GM18517 (cell line): Measurements from ENCODE around the gene CFAP69.
"Not testable (repeated sequence)": the region's sequence is repeated elsewhere in the genome, so short reads cannot be mapped to it uniquely, and the experiment has no call there.

ENCODE experiments used
- ATAC-seq: cut with Tn5 transposase; IDR thresholded peaks from one replicate; pipeline ENCODE4 v1.9.1; 2021; ENCODE audit warnings: mild to moderate bottlenecking, moderate library complexity; ENCODE audit not compliant: unreplicated experiment

Gene CFAP69

DNA sequence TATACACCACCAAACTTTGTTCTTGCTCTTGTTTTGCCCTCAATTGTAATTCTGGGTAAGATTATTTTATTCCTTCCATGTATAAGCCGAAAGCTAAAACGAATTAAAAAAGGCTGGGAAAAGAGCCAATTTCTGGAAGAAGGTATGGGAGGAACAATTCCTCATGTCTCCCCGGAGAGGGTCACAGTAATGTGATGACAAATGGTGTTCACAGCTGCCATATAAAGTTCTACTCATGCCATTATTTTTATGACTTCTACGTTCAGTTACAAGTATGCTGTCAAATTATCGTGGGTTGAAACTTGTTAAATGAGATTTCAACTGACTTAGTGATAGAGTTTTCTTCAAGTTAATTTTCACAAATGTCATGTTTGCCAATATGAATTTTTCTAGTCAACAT lies 12.5 kb upstream of the CFAP69 start:
- ATAC-seq = no peak

DNA sequence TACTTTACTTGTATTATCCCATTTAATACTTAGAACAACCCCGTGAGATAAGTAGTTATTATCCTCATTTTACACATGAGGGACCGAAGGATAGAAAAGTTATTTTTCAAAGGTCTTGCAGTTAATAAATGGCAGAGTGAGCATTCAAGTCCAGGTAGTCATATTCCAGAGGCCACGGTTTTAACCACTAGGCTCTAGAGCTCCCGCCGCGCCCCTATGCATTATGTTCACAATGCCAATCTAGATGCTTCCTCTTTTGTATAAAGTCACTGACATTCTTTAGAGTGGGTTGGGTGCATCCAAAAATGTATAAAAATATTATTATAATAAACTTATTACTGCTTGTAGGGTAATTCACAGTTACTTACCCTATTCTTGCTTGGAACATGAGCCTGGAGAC lies 11.4 kb upstream of the CFAP69 start:
- no peak for ATAC-seq

DNA sequence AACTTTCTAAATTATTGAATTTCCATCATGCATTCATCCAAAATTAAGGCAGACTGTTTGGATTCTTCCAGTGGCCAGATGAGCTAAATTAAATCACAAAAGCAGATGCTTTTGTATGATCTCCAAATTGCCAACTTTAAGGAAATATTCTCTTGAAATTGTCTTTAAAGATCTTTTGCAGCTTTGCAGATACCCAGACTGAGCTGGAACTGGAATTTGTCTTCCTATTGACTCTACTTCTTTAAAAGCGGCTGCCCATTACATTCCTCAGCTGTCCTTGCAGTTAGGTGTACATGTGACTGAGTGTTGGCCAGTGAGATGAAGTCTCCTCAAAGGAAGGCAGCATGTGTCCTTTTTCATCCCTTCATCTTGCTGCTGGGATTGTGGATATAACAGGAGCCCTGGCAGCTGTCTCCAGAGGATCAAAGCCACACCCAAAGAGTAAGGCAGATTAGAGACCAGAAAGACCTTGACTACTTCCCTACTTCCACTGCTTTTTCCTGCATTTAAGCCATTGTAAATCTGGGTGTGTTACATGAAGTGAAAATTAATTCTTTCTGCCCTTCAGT lies 8.2 kb upstream of the CFAP69 start:
- ATAC-seq = no peak

DNA sequence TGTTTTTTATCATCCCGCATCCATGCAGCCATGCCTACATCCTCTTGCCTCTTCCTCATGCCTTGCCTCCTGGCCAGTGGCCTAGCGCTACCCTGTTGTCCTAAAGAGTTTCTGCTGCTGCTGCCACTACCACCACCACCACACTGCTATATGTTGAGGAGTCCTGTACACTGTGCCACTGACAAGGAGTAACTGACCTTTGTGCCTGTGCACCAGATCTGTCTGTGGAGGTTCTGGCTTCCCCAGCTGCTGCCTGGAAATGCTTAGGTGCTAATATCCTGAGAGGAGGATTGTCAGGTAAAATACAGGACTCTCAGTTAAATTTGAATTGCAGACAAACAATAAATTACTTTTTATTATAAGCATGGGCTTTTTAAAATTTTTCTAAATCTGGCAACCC lies 7.0 kb upstream of the CFAP69 start:
- no peak for ATAC-seq

DNA sequence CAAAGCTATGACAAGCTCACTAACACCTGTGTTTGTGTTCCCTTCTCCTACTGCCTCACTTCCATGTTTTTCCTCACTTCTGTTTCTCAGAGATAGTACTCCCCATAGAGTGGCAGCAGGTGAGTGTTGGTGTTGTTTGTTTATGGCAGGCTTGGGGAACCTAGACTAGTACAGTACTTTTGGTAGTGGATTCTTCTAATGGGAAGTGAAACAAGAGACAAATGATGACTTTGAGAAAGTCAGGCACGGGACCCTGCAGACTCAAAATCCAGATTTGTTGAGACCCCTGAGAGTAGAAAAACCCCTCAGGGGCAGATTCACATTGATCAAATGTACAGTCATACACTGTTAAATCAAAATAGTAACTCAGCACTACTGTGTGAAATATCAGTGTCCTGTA lies 6.4 kb upstream of the CFAP69 start:
- ATAC-seq = no peak

DNA sequence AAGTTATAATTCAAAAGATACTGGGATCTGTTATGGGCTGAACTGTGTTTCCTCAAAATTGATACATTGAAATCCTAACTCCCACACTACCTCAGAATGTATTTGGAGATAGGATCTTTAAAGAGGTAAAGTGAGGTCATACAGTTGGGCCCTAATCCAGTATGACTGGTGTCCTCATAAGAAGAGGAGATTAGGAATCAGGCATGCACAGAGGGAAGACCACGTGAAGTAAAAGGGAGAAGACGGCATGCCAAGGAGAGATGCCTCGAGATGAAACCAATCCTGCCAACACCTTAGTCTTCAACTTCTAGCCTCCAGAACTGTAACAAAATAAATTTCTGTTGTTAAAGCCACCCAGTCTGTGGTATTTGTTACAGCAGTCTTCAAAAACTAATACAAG lies 5.9 kb upstream of the CFAP69 start:
- no peak for ATAC-seq

DNA sequence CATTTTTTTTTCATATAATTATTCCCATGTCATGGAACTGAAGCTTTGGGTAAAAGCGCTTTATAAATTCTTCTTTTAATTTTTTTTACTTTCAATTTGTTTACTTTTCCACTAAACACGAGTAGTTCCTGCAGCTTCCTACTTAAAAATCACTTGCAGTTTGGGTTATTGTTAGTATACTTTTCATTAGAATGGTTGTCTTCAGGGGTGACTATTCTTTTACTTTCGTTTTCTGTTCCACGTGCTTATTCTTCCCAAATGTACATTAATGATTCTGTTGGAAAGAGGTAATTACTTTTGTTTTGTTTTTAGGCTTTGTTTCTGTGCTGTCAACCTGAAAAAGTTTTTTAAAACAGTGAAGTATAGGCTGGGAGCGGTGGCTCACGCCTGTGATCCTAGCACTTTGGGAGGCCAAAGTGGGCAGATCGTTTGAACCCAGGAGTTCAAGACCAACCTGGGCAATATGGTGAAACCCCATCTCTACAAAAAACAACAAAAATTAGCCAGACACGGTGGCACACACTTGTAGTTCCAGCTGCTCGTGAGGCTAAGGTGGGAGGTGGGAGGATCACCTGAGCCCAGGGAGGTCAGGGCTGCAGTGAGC lies 5.2 kb upstream of the CFAP69 start:
- no peak for ATAC-seq

DNA sequence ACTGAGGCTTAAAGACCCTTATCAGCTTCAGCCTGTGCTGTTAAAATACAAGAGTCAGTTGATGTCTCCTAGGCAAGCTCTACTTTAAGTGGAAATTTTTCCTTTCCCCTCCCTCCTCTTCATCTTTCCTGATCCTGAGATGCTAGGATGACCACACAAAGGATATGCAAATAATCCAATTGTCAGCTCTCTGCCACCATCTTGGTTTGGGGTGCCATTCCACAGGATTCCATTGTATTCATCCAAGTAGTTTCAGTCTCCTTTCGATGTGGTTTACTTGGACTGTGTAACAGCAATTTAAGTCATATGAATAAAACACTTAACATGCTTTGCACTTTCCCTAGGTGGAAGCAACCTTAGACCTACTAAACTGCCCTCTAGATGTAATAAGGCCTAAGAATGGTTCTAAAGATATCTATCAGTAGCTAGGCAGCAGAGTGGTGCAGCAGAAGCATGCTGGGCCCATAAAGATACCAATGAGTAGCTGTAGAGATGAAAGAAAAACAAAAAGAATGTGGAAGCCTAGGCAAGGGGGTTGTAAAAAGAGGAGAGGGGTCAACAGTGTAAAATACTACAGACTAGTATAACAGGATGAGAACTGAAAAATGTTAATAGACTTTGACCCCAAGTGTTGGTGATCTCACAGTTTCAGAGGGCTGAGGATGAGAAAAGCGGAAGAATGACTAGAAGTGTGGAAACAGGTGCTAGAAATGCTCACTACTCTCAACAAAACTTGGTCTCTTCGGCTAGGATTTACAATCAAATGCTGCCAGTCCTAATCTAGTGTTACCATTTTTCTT lies 2.4 kb upstream of the CFAP69 start:
- peak; percentile 79 for ATAC-seq

DNA sequence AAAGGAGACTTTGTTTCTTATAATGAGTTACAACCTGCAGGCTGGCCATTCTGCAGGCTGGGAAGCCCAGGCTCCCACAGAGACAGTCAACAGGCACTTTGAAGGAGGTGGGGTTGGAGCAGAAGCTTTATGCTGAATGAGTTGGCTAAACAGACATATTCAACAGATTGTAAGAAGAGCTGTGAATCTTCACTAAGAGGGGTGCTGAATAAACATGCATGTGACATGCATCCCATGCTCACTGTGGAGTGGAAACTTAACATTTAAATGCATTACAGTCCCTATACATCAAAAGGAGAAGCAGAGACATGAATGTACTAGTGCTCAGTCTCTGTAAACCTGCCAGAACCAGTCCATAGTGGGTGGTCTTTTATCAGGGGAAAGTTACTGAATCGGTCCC lies 1.4 kb upstream of the CFAP69 start:
- no peak for ATAC-seq

DNA sequence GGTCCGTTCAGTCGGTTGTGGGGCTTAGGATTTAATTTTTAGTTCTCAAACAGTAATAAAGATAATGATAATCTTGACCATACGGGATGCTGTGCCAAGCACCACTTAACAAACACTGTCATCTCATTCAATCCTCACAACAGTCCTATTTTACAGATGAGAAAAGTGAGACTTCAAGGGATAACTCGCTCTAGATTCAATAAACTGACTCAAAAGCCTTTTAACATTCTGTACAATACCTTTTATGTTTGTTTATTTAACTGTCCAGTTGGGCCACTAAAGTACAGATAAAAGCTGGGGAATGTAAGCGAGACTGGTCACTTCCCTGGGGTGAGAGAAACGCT lies 437 bp upstream of the CFAP69 start:
- ATAC-seq = no peak

DNA sequence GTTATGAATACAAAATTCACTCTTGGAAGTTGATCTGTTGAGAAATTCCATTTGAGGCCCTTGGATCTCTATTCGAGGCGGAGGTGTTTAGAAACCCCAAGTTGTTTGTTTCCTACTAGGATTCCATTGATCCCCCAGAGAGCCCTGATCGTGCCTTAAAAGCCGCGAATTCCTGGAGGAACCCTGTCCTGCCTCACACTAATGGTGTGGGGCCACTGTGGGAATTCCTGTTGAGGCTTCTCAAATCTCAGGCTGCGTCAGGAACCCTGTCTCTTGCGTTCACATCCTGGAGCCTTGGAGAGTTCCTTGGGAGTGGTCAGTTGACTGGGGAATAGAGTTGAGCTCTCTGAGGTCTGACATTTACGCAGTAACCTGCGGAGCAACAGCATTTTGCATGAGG lies 1.2 kb downstream of the CFAP69 start:
- no peak for ATAC-seq

DNA sequence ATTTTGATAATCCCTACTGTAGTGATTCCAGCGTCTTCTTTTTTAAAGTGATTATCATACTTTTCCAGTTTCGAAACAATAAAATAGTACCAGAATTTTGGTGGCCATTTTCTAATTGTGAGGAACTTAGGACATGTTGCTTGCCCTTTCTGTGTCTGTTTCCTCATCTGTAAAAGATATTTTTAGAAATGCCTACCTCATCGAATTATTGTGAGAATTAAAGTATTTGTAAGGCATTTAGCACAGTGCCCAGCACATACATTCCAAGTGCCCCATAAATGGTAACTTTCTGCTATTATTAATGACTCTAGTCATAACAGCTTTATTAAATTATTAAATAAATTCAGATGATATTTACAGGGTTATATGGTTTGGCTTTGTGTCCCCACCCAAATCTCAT lies 3.7 kb downstream of the CFAP69 start:
- ATAC-seq = no peak

DNA sequence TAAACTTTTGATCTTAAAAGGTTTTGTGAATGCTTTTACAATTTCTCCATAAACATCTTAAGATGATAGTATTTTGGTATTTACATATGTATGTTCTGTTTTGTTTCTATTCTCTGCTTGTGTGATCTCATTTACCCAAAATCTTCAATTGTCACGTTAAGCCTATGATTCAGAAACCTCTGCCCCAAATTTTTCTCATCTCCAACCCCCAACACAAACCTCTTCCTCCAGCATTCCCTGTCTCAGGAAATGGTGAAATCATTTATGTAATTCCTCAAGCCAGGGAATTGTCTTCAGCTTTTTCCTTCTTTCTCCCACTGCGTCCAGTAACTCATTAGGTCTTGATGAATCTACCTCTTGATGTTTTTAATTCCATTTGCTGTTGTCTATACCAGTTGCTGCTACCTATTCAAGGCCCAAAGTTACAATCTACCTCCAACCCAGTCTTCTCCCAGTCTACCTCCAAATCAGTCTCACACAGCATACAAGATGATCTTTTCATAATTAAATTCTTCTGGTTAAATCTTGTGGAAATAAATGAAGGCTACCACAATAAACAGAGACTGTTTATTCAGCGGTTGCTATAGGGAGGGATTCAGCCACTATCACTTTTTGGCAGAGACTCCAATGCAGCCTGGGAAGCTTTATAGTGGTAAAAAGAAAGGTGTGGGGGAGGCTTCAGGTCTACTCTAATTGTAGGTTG lies 5.8 kb downstream of the CFAP69 start:
- no peak for ATAC-seq

DNA sequence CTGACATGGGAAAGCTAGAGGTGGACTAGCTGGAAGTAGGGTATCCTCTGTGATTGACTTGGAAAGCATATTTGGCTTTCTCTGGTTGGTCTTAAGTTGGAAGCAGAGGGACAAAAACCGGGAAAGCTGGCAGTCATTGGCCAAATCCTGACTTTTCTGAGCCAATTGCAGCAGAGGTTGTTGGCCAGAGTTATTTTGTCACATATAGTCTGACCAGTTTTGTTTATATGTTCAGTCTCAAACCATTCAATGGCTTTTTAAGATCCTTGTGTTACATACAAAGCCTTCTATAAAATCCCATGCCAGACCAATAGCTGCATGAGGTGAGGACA lies 6.3 kb downstream of the CFAP69 start:
- no peak for ATAC-seq

DNA sequence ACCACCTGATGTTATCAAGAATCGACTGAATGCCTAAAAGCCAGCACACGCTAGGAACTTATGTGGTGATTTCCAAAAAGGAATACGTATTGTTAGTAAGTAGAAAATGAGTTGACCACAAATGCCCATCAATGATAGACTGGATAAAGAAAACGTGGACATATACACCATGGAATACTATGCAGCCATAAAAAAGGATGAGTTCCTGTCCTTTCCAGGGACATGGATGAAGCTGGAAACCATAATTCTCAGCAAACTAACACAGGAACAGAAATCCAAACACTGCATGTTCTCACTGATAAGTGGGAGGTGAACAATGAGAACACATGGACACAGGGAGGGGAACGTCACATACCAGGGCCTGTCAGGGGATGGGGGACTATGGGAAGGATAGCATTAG lies 11.0 kb downstream of the CFAP69 start:
- ATAC-seq = not testable (repeated sequence)

DNA sequence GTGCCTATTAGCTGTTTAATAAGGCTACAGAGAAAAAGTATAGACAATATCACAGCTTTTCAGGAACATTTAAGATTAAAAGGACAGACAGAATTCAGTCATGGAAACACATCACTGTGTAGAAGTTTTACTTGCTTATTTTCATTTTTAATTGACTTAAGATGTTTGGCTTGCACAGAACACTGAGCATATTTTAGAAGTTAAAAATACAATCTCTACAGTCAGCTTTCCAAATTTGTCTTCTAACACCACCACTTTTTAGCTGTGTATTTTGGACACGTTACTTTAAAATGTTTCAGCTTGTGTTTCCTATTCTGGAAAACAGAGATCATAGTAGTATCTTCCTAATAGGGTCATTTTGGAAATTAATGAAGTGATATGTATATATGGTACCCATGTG lies 11.8 kb downstream of the CFAP69 start:
- no peak for ATAC-seq

DNA sequence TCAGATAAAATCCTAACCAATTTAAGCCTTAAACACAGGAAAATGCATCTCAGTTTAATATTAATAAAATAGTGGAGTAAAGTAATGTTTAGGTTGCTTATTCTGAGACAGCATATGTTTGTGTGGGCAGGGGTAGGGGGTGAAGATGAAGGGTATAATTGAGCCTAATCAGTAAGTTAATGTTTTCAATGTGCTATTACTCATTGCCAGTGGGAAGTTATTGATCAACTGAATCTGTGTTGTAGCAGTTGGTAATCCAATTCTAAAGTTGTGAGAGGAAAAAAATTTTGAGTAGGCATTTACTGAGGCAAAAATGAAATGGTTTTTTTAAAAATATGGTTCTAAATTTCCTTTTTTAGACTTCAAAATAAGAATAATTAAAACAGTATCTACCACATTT lies 16.5 kb downstream of the CFAP69 start:
- ATAC-seq = no peak

DNA sequence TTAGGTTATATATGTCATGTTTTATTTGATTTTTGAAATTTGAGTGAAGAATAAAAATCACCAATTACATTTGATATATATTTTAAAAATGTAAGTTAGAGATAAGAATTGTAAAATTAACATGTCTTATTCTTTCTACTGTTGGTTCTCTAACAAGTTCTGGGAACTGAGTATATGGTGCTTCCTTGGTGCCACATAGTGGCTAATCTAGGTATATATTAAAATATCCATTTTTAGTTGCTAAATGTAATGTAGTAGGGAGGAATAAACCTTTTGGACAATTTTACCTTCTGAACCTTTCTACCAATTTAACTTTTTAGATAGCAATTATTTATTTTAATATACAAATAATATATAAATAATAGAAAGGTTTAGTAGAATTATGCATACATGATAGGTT lies 17.5 kb downstream of the CFAP69 start:
- ATAC-seq = peak; percentile 94

DNA sequence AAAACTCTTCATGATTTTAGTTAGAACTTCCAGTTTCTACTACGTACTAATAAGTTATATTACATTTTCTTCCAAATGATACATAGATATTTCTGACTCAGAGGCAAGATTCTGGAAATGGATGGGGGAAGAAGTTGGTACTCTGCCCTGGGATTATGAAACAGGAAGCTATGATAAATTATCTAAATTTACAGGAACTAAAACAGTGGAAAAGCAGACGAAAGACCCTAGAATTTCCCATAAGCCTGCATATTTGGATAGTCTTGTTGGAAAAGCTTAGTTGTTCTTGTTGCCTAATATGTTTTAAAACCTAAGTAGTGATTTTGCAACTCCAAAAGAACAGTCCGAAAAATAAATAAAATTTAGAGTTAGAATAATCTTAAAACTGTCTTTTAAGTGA lies 21.8 kb downstream of the CFAP69 start:
- no peak for ATAC-seq

DNA sequence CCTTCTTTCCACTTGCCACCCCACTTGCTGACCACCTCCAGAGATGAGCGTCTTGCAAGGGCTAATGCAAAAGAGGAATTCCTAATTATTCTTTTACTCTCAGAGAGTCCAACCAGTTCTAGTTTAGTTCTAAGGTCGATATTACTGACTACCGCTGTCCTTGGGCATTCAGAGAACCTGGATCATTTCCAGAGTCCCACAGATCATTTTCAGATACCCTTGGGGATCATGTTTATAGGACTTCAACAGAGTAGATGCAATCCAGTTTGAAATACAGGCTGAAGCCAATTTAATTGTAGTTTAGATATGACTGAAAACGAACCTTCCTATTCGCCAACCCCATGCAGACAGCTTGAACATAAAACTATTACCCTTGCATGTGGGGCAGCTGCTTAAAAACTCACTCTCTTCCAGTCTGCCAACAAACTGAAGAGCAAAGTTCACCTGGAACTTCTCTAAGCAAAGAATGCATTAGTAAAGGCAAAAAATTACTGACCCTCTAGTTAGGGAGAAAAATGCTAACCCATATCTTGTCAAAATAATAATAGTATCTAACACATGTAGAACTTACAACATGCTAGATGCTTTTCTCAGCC lies 22.4 kb downstream of the CFAP69 start:
- ATAC-seq = no peak

DNA sequence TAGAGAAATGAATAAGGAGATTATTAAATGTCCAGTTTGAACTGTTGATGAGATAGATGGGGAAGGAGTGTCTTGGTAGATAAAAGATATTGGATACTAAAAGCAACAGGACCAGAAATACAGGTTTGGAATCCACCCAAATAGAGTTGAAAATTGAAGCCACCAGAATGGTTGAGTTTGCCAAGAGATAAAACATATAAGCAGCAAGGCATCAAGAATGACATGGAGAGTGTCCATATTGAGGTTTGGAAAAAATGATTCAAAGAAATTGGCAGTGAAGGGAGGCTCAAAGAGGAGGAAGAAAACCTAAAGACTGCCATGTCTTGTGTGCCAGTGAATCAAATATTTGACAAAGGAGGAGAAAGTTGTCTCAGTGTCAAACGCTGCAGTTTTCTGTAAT lies 24.2 kb downstream of the CFAP69 start:
- no peak for ATAC-seq
